H1 (cell line): Measurements from ENCODE around the gene ZNF366. TPM values are rescaled to one million over a fixed set of nuclear protein-coding genes. Genes with fewer than 3 reads are reported as not detected.

Experiments used
- CTCF ChIA-PET: fragments of 300-600 bp; sonication (Branson Sonifier 250); formaldehyde crosslinking; loops from one replicate; lab custom pipeline; 2021; ENCODE audit not compliant: partially characterized antibody; lab: Charles Lee
- POLR2A ChIA-PET: fragments of 300-600 bp; sonication (Branson Sonifier 250); formaldehyde crosslinking; loops from one replicate; lab custom pipeline; 2021; ENCODE audit warnings: inconsistent platforms; ENCODE audit not compliant: partially characterized antibody; lab: Charles Lee
- DNase-seq, 2 experiments: peaks; one replicate each; pipeline versions ENCODE4 v3.0.0 to v3.0.0-alpha.2; 2010 to 2022; ENCODE audit warnings: low spot score in 2 of 2, low read depth in 1 of 2, mixed read lengths in 1 of 2
- FAIRE-seq: peaks from 2 replicates; lab custom pipeline; 2011; peaks lifted over from hg19 to GRCh38; lab: Jason Lieb, UNC
- H2AFZ ChIP-seq: 2 replicates; pipeline ENCODE4 v1.8.1; 2012; ENCODE audit warnings: low read length, inconsistent platforms
- H2AK5ac ChIP-seq: 2 replicates; pipeline ENCODE4 v1.6.1; 2013; ENCODE audit warnings: low read depth, low read length
- H2BK120ac ChIP-seq: replicated peaks from 2 replicates; pipeline ENCODE3; 2013; ENCODE audit warnings: low read depth, low read length, inconsistent platforms
- H2BK12ac ChIP-seq: 2 replicates; pipeline ENCODE4 v1.6.1; 2013; ENCODE audit warnings: low read depth, low read length
- H2BK15ac ChIP-seq: 2 replicates; pipeline ENCODE4 v1.6.1; 2013; ENCODE audit warnings: low read length
- H2BK20ac ChIP-seq: 2 replicates; pipeline ENCODE4 v1.6.1; 2013; ENCODE audit warnings: low read length
- H2BK5ac ChIP-seq: 2 replicates; pipeline ENCODE4 v1.6.1; 2013; ENCODE audit warnings: low read depth, low read length
- H3K14ac ChIP-seq: 2 replicates; pipeline ENCODE4 v1.6.1; 2013; ENCODE audit warnings: inconsistent platforms; ENCODE audit not compliant: insufficient read length
- H3K18ac ChIP-seq: 2 replicates; pipeline ENCODE4 v1.6.1; 2013; ENCODE audit warnings: low read length; ENCODE audit errors: extremely low read depth
- H3K23ac ChIP-seq: 2 replicates; pipeline ENCODE4 v1.6.1; 2013; ENCODE audit warnings: inconsistent platforms; ENCODE audit not compliant: insufficient read length
- H3K23me2 ChIP-seq: 2 replicates; pipeline ENCODE4 v1.6.1; 2013; ENCODE audit warnings: low read depth, low read length
- H3K27ac ChIP-seq: 2 replicates; pipeline ENCODE4 v1.6.1; 2011; ENCODE audit warnings: low read depth, low read length, inconsistent platforms
- H3K27me3 ChIP-seq, 4 experiments: replicated peaks in 1 of 4; 1 replicate in 1 of 4; 2 replicates in 3 of 4; pipeline versions ENCODE4 v1.6.1 to v1.8.1; 2011 to 2013; ENCODE audit warnings: low read length in 3 of 4, mild to moderate bottlenecking in 3 of 4, inconsistent platforms in 2 of 4, mixed read lengths in 2 of 4, moderate library complexity in 1 of 4; ENCODE audit not compliant: control insufficient read depth in 3 of 4, insufficient read depth in 3 of 4; ENCODE audit errors: extremely low read depth in 1 of 4
- H3K36me3 ChIP-seq, 4 experiments: 2 replicates each; pipeline versions ENCODE4 v1.6.1 to v1.8.1; 2011 to 2013; ENCODE audit warnings: mild to moderate bottlenecking in 4 of 4, low read length in 3 of 4, moderate library complexity in 2 of 4, control low read depth in 1 of 4, inconsistent platforms in 1 of 4; ENCODE audit not compliant: insufficient read depth in 4 of 4, control insufficient read depth in 2 of 4
- H3K4ac ChIP-seq: replicated peaks from 2 replicates; pipeline ENCODE3; 2013; ENCODE audit warnings: low read length, low read depth, mixed read lengths, inconsistent platforms; ENCODE audit not compliant: insufficient read length
- H3K4me1 ChIP-seq, 4 experiments: replicated peaks in 1 of 4; 1 replicate in 1 of 4; 2 replicates in 3 of 4; pipeline versions ENCODE4 v1.6.1 to v1.8.1; 2011 to 2013; ENCODE audit warnings: low read length in 3 of 4, inconsistent platforms in 2 of 4, mixed read lengths in 1 of 4; ENCODE audit not compliant: insufficient read depth in 4 of 4, control insufficient read depth in 3 of 4
- H3K4me2 ChIP-seq, 2 experiments: 2 replicates each; pipeline versions ENCODE4 v1.6.1 to v1.8.1; 2011 to 2013; ENCODE audit warnings: low read depth in 2 of 2, low read length in 2 of 2, control low read depth in 1 of 2, inconsistent platforms in 1 of 2, mild to moderate bottlenecking in 1 of 2; ENCODE audit not compliant: insufficient read depth in 1 of 2
- H3K4me3 ChIP-seq, 4 experiments: fragments of 200-600, 300-600 bp in 1 of 4; sonication (generic), shearing (Covaris generic), sonication (Bioruptor Twin) in 1 of 4; 2 replicates each; pipeline versions ENCODE4 v1.5.1 to v1.8.1; 2011 to 2016; ENCODE audit warnings: low read length in 4 of 4, low read depth in 3 of 4, control low read depth in 2 of 4, inconsistent platforms in 2 of 4, mild to moderate bottlenecking in 2 of 4, mixed read lengths in 1 of 4, moderate library complexity in 1 of 4; ENCODE audit not compliant: insufficient read depth in 2 of 4; ENCODE audit errors: extremely low read depth in 1 of 4
- H3K56ac ChIP-seq: replicated peaks from 2 replicates; pipeline ENCODE3; 2013; ENCODE audit warnings: low read depth, mild to moderate bottlenecking, mixed read lengths, low read length, inconsistent platforms; ENCODE audit not compliant: insufficient read length
- H3K79me1 ChIP-seq: 2 replicates; pipeline ENCODE4 v1.6.1; 2013; ENCODE audit warnings: low read depth, low read length, control low read depth
- H3K79me2 ChIP-seq, 2 experiments: 2 replicates each; pipeline versions ENCODE4 v1.6.1 to v1.8.1; 2012 to 2013; ENCODE audit warnings: low read length in 2 of 2, mild to moderate bottlenecking in 2 of 2, inconsistent platforms in 1 of 2; ENCODE audit not compliant: insufficient read depth in 2 of 2, control insufficient read depth in 1 of 2
- H3K9ac ChIP-seq, 4 experiments: replicated peaks in 1 of 4; 1 replicate in 1 of 4; 2 replicates in 3 of 4; pipeline versions ENCODE4 v1.6.1 to v1.8.1; 2011 to 2013; ENCODE audit warnings: low read depth in 3 of 4, low read length in 3 of 4, control low read depth in 2 of 4, mild to moderate bottlenecking in 2 of 4, moderate library complexity in 2 of 4, inconsistent platforms in 1 of 4; ENCODE audit errors: extremely low read depth in 1 of 4
- H3K9me3 ChIP-seq, 2 experiments: 2 replicates each; pipeline versions ENCODE4 v1.6.1 to v1.8.1; 2012 to 2013; ENCODE audit warnings: mild to moderate bottlenecking in 2 of 2, moderate library complexity in 2 of 2, control low read depth in 1 of 2, inconsistent platforms in 1 of 2, low read depth in 1 of 2, low read length in 1 of 2, mixed read lengths in 1 of 2; ENCODE audit not compliant: insufficient read depth in 2 of 2
- H4K20me1 ChIP-seq, 2 experiments: replicated peaks in 1 of 2; 2 replicates each; pipeline versions ENCODE3 to v1.8.1; 2011 to 2013; ENCODE audit warnings: inconsistent platforms in 2 of 2, low read length in 2 of 2, mild to moderate bottlenecking in 1 of 2; ENCODE audit not compliant: insufficient read depth in 2 of 2, control insufficient read depth in 1 of 2
- H4K5ac ChIP-seq: 2 replicates; pipeline ENCODE4 v1.6.1; 2013; ENCODE audit warnings: low read length, low read depth, mixed read lengths, inconsistent platforms; ENCODE audit not compliant: insufficient read length
- H4K8ac ChIP-seq: 2 replicates; pipeline ENCODE4 v1.8.0; 2013; ENCODE audit warnings: mild to moderate bottlenecking, moderate library complexity, low read length, inconsistent platforms; ENCODE audit not compliant: insufficient read depth; ENCODE audit errors: extremely low read depth
- H4K91ac ChIP-seq: replicated peaks from 2 replicates; pipeline ENCODE3; 2013; ENCODE audit warnings: low read length, mixed read lengths, inconsistent platforms; ENCODE audit not compliant: insufficient read length
- ASH2L ChIP-seq: fragments of 200-600, 300-600 bp; sonication (generic); IDR thresholded peaks from one replicate; pipeline ENCODE4 v1.7.1; 2017; ENCODE audit warnings: low read length
- CREB1 ChIP-seq: IDR thresholded peaks from 2 replicates; pipeline ENCODE4 v1.6.1; 2012; ENCODE audit warnings: inconsistent platforms
- CTBP2 ChIP-seq: IDR thresholded peaks from 2 replicates; pipeline ENCODE4 v1.7.0; 2011; ENCODE audit warnings: borderline replicate concordance, mild to moderate bottlenecking, moderate library complexity, mixed read lengths, low read length; ENCODE audit not compliant: insufficient read depth, insufficient read length
- EP300 ChIP-seq, 2 experiments: IDR thresholded peaks; 1 replicate in 1 of 2; 2 replicates in 1 of 2; pipeline ENCODE4 v1.6.1; 2011 to 2012; ENCODE audit warnings: low read depth in 2 of 2, low read length in 2 of 2, mild to moderate bottlenecking in 2 of 2, borderline replicate concordance in 1 of 2, inconsistent platforms in 1 of 2, moderate library complexity in 1 of 2
- HDAC6 ChIP-seq: IDR thresholded peaks from one replicate; pipeline ENCODE4 v1.7.1; 2012; ENCODE audit warnings: low read depth, mild to moderate bottlenecking, inconsistent platforms, low read length, moderate library complexity
- JUND ChIP-seq: IDR thresholded peaks from 2 replicates; pipeline ENCODE4 v1.6.1; 2011; ENCODE audit warnings: mild to moderate bottlenecking, improper control_type of control experiment, low read length
- KDM4A ChIP-seq: IDR thresholded peaks from one replicate; pipeline ENCODE4 v1.7.1; 2012; ENCODE audit warnings: low read depth, mild to moderate bottlenecking, moderate library complexity, low read length, inconsistent platforms; ENCODE audit not compliant: severe bottlenecking
- NRF1 ChIP-seq: IDR thresholded peaks from 2 replicates; pipeline ENCODE4 v1.6.1; 2011; ENCODE audit warnings: mild to moderate bottlenecking, low read depth, low read length, improper control_type of control experiment
- POLR2A ChIP-seq, 2 experiments: IDR thresholded peaks; 1 replicate in 1 of 2; 2 replicates in 1 of 2; pipeline ENCODE4 v1.6.1; 2011; ENCODE audit warnings: low read depth in 2 of 2, low read length in 2 of 2, mild to moderate bottlenecking in 2 of 2; ENCODE audit errors: control extremely low read depth in 1 of 2
- RFX5 ChIP-seq: IDR thresholded peaks from 2 replicates; pipeline ENCODE4 v1.6.1; 2011; ENCODE audit warnings: low read depth, low read length, improper control_type of control experiment, borderline replicate concordance
- RNF2 ChIP-seq: fragments of 200-900, 300-1000 bp; sonication (generic); IDR thresholded peaks from 2 replicates; pipeline ENCODE4 v1.7.1; 2016; ENCODE audit warnings: borderline replicate concordance, low read depth, mild to moderate bottlenecking, antibody characterized with exemption, low read length; ENCODE audit not compliant: poor library complexity, severe bottlenecking; ENCODE audit errors: missing control alignments
- SIN3A ChIP-seq, 2 experiments: IDR thresholded peaks in 1 of 2; conservative IDR thresholded peaks in 1 of 2; 2 replicates each; pipeline ENCODE4 v1.6.1; 2011 to 2012; ENCODE audit warnings: low read length in 2 of 2, improper control_type of control experiment in 1 of 2, low read depth in 1 of 2, mild to moderate bottlenecking in 1 of 2
- SIRT6 ChIP-seq: IDR thresholded peaks from one replicate; pipeline ENCODE4 v1.7.1; 2012; ENCODE audit warnings: low read length, inconsistent platforms
- SUZ12 ChIP-seq: fragments of 200-600 bp; sonication (generic); IDR thresholded peaks from 2 replicates; pipeline ENCODE4 v1.6.1; 2012; ENCODE audit warnings: mild to moderate bottlenecking, inconsistent platforms, low read length, moderate library complexity, mixed read lengths
- WGBS, 2 experiments: shearing (Covaris generic) in 1 of 2; methylation state at CpG; one replicate each; pipeline versions ENCODE4 v1.1.6 to v1.1.7; 2013 to 2015; ENCODE audit warnings: low lambda C conversion rate in 2 of 2, mixed read lengths in 2 of 2, inconsistent platforms in 1 of 2, low coverage in 1 of 2, missing lambda C conversion rate in 1 of 2; ENCODE audit not compliant: insufficient replicate concordance in 2 of 2, insufficient coverage in 1 of 2, insufficient read length in 1 of 2; ENCODE audit errors: extremely low coverage in 1 of 2, missing lambda C conversion rate in 1 of 2; 5-methylcytosine and 5-hydroxymethylcytosine counted together
- polyA plus RNA-seq, 7 experiments: library from polyadenylated mRNA; depleted of rRNA in 3 of 7; stranded (reverse) in 5 of 7; unstranded in 2 of 7; fragments of >200 nt in 5 of 7; fragments of 200-250 nt in 2 of 7; gene quantifications; 1 replicate in 5 of 7; 2 replicates in 1 of 7; 4 replicates in 1 of 7; pipeline versions ENCODE4 v1.2.1 to v1.2.3, GENCODE V29; 2011 to 2013; ENCODE audit warnings: missing spikeins in 2 of 7, mixed read lengths in 2 of 7
- total RNA-seq: library from RNA; stranded (reverse); fragmentation: NEBNext Ultra II Directional; extraction: Animal tissue kit (Norgen Biotek cat#: 25700); gene quantifications from 2 replicates; pipeline ENCODE4 v1.2.1, GENCODE V29; 2021

ZNF366 gene
- total and polyA plus RNA-seq, 2 of the 8 experiments (the other 6 are each of a cell fraction or from before 2014, with no cell fraction given) = not detected

GRCh38 chr5:72474046-72474500 is 33.1 kb downstream of the ZNF366 start:
- Histone ChIP-seq H2AFZ (no peak overlapping the region), H3K27ac (no peak overlapping the region), H2AK5ac (no peak overlapping the region), H3K23ac (no peak overlapping the region), H3K79me1 (no peaks in the 10 kb centered on the region), H3K18ac (no peak overlapping the region), H4K91ac (no peak overlapping the region), H3K4ac (no peak overlapping the region), H4K20me1 (no peaks in the 10 kb centered on the region), H3K23me2 (no peaks in the 10 kb centered on the region), H2BK120ac (no peak overlapping the region), H3K79me2 (no peaks in the 10 kb centered on the region), H3K27me3 (no peaks in the 10 kb centered on the region), H3K9ac (no peak overlapping the region), H3K56ac (no peak overlapping the region), H4K5ac (no peak overlapping the region), H3K36me3 (no peaks in the 10 kb centered on the region), H3K4me3 (no peak overlapping the region), H2BK15ac (no peak overlapping the region), H4K8ac (no peak overlapping the region), H3K4me2 (no peak overlapping the region), H3K14ac (no peak overlapping the region), H2BK20ac (no peak overlapping the region), H3K4me1 (no peaks in the 10 kb centered on the region), H3K9me3 (no peaks in the 10 kb centered on the region), H2BK5ac (no peak overlapping the region), H2BK12ac (no peak overlapping the region)
- DNase-seq = no peak
- ChIA-PET POLR2A (no interaction called here), CTCF (interaction anchor here (1.3 kb wide), 1 partner anchor 11 kb away, joined by 7 read pairs; no protein-coding TSS in a partner anchor)
- FAIRE-seq = no peak
- WGBS, 2 experiments = 88% methylated on average over 1 of the region's 1 CpG; no CpG with 5 or more reads in 1 of the 2 experiments
- TF ChIP-seq JUND (no peak), NRF1 (no peak), SIRT6 (no peak), RNF2 (no peak), SIN3A (conservative IDR thresholded peaks at IDR 0.05 in 1 of 2, IDR thresholded peaks at IDR 0.05 in 1 of 2; ENCODE audit: low read depth in 1 of 2, low read length in 2 of 2) (no peak), CTBP2 (no peak), RFX5 (no peak), KDM4A (no peak), HDAC6 (no peak), POLR2A (IDR thresholded peaks at IDR 0.05; ENCODE audit: control extremely low read depth in 1 of 2, low read depth in 2 of 2, low read length in 2 of 2) (no peak), ASH2L (no peak), CREB1 (no peak), EP300 (IDR thresholded peaks at IDR 0.05; ENCODE audit: borderline replicate concordance in 1 of 2, low read depth in 2 of 2, low read length in 2 of 2) (no peak), SUZ12 (no peak)
